HepG2 (cell line): Measurements from ENCODE around the gene ANKRD11. TPM values are rescaled to one million over a fixed set of nuclear protein-coding genes. Genes with fewer than 3 reads are reported as not detected.

ENCODE experiments used
- AHR ChIP-seq: IDR thresholded peaks from 2 replicates; pipeline ENCODE4 v1.6.1; 2018; ENCODE audit warnings: missing genetic modification reagents, missing compliant biosample characterization
- CREB1 ChIP-seq, 2 experiments: fragments of 450-650 bp in 1 of 2; IDR thresholded peaks; 2 replicates each; pipeline ENCODE4 v1.6.1; 2016 to 2017; ENCODE audit warnings: control low read depth in 1 of 2, mild to moderate bottlenecking in 1 of 2, missing compliant biosample characterization in 1 of 2, missing genetic modification characterization in 1 of 2
- ISX ChIP-seq: sonication (generic); formaldehyde crosslinking; conservative IDR thresholded peaks from 2 replicates; pipeline ENCODE4 v1.5.0; 2020; ENCODE audit warnings: missing genetic modification reagents
- NKX3-1 ChIP-seq: sonication (generic); formaldehyde crosslinking; IDR thresholded peaks from 2 replicates; pipeline ENCODE4 v1.5.0; 2020; ENCODE audit warnings: missing genetic modification reagents
- RFX5 ChIP-seq: IDR thresholded peaks from 2 replicates; pipeline ENCODE4 v1.6.1; 2011; ENCODE audit warnings: low read depth, low read length, improper control_type of control experiment
- RNF2 ChIP-seq: fragments of 450-650 bp; conservative IDR thresholded peaks from 2 replicates; pipeline ENCODE4 v1.6.1; 2016; ENCODE audit warnings: low read depth
- RORA ChIP-seq: sonication (generic); formaldehyde crosslinking; IDR thresholded peaks from 2 replicates; pipeline ENCODE4 v1.5.0; 2020; ENCODE audit warnings: mild to moderate bottlenecking, missing genetic modification reagents, moderate library complexity
- SP4 ChIP-seq: sonication (generic); formaldehyde crosslinking; IDR thresholded peaks from 2 replicates; pipeline ENCODE4 v1.8.1; 2023; ENCODE audit warnings: mild to moderate bottlenecking, missing genetic modification reagents
- ZFP41 ChIP-seq: sonication (generic); formaldehyde crosslinking; IDR thresholded peaks from 2 replicates; pipeline ENCODE4 v1.4.0; 2020; ENCODE audit warnings: mild to moderate bottlenecking, missing genetic modification reagents, borderline replicate concordance
- ZNF101 ChIP-seq: sonication (generic); formaldehyde crosslinking; IDR thresholded peaks from 2 replicates; pipeline ENCODE4 v1.4.0; 2020; ENCODE audit warnings: mild to moderate bottlenecking, low read depth, missing genetic modification reagents, borderline replicate concordance
- ZNF33B ChIP-seq: sonication (generic); formaldehyde crosslinking; IDR thresholded peaks from 2 replicates; pipeline ENCODE4 v1.5.1; 2020; ENCODE audit warnings: mild to moderate bottlenecking, missing genetic modification reagents
- ZNF770 ChIP-seq: sonication (generic); formaldehyde crosslinking; IDR thresholded peaks from 2 replicates; pipeline ENCODE4 v1.5.0; 2020; ENCODE audit warnings: mild to moderate bottlenecking, missing genetic modification reagents
- ZNF777 ChIP-seq: sonication (generic); formaldehyde crosslinking; IDR thresholded peaks from 2 replicates; pipeline ENCODE4 v1.4.0; 2020; ENCODE audit warnings: missing genetic modification reagents
- ZSCAN22 ChIP-seq: sonication (generic); formaldehyde crosslinking; IDR thresholded peaks from 2 replicates; pipeline ENCODE4 v1.4.0; 2020; ENCODE audit warnings: mild to moderate bottlenecking, missing genetic modification reagents
- polyA plus RNA-seq, 8 experiments: library from polyadenylated mRNA; depleted of rRNA in 3 of 8; stranded (reverse) in 7 of 8; unstranded in 1 of 8; fragments of >200 nt; fragmentation: Illumina TruSeq in 4 of 8; extraction: Trizol in 4 of 8; gene quantifications; 2 replicates each; pipeline versions ENCODE4 v1.2.1 to v1.2.3, GENCODE V29; 2011 to 2016; ENCODE audit warnings: low read depth in 4 of 8, missing spikeins in 1 of 8, mixed read lengths in 1 of 8; ENCODE audit not compliant: insufficient read depth in 1 of 8
- total RNA-seq, 5 experiments: library from RNA; depleted of rRNA; stranded (reverse); fragments of >200 nt; fragmentation: Illumina TruSeq; extraction: Trizol; gene quantifications; 2 replicates each; pipeline ENCODE4 v1.2.3, GENCODE V29; 2016; ENCODE audit warnings: low read depth in 1 of 5
- TF ChIP-seq, protein P1 (sequence below): sonication (generic); formaldehyde crosslinking; IDR thresholded peaks from 2 replicates; pipeline ENCODE4 v1.5.1; 2020; ENCODE audit warnings: mild to moderate bottlenecking, moderate library complexity, missing genetic modification reagents
- TF ChIP-seq, protein P2 (sequence below), 2 experiments: sonication (generic) in 1 of 2; formaldehyde crosslinking in 1 of 2; IDR thresholded peaks; 2 replicates each; pipeline versions ENCODE4 v1.4.0 to v1.6.1; 2018 to 2020; ENCODE audit warnings: missing genetic modification reagents in 2 of 2, borderline replicate concordance in 1 of 2, low read depth in 1 of 2, mild to moderate bottlenecking in 1 of 2, missing biosample characterization in 1 of 2
- TF ChIP-seq, protein P3 (sequence below): sonication (generic); formaldehyde crosslinking; IDR thresholded peaks from 2 replicates; pipeline ENCODE4 v1.4.0; 2020; ENCODE audit warnings: mild to moderate bottlenecking, low read depth, missing genetic modification reagents
- TF ChIP-seq, protein P4 (sequence below): IDR thresholded peaks from 2 replicates; pipeline ENCODE4 v1.6.1; 2016
- TF ChIP-seq, protein P5 (sequence below): sonication (generic); formaldehyde crosslinking; IDR thresholded peaks from 2 replicates; pipeline ENCODE4 v1.4.0; 2020; ENCODE audit warnings: missing genetic modification reagents

The ANKRD11 gene
- total and polyA plus RNA-seq, 2 of the 13 experiments (the other 11 are each of a cell fraction or from before 2014, with no cell fraction given): 21.4 to 38.4 TPM

- TF ChIP-seq, protein P1, sequence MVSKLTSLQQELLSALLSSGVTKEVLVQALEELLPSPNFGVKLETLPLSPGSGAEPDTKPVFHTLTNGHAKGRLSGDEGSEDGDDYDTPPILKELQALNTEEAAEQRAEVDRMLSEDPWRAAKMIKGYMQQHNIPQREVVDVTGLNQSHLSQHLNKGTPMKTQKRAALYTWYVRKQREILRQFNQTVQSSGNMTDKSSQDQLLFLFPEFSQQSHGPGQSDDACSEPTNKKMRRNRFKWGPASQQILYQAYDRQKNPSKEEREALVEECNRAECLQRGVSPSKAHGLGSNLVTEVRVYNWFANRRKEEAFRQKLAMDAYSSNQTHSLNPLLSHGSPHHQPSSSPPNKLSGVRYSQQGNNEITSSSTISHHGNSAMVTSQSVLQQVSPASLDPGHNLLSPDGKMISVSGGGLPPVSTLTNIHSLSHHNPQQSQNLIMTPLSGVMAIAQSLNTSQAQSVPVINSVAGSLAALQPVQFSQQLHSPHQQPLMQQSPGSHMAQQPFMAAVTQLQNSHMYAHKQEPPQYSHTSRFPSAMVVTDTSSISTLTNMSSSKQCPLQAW (CRISPR knock-in tag): peak; percentile 27; the same call in 1 of the 2 replicates
- no peak for TF ChIP-seq RFX5
- TF ChIP-seq, protein P2, sequence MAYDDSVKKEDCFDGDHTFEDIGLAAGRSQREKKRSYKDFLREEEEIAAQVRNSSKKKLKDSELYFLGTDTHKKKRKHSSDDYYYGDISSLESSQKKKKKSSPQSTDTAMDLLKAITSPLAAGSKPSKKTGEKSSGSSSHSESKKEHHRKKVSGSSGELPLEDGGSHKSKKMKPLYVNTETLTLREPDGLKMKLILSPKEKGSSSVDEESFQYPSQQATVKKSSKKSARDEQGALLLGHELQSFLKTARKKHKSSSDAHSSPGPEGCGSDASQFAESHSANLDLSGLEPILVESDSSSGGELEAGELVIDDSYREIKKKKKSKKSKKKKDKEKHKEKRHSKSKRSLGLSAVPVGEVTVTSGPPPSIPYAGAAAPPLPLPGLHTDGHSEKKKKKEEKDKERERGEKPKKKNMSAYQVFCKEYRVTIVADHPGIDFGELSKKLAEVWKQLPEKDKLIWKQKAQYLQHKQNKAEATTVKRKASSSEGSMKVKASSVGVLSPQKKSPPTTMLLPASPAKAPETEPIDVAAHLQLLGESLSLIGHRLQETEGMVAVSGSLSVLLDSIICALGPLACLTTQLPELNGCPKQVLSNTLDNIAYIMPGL (CRISPR knock-in tag; IDR thresholded peaks at IDR 0.05; ENCODE audit: borderline replicate concordance in 1 of 2, low read depth in 1 of 2): peak in 1 of 2 experiments; percentile 49; a peak in 1 of 4 replicates
- peak; percentile 72; the same call in 1 of the 2 replicates for TF ChIP-seq NKX3-1 (CRISPR knock-in tag)
- no peak; the same call in 1 of the 2 replicates for TF ChIP-seq ISX (CRISPR knock-in tag)
- no peak for TF ChIP-seq RNF2
- no peak for TF ChIP-seq AHR
- no peak for TF ChIP-seq ZFP41
- TF ChIP-seq SP4: no peak
- no peak for TF ChIP-seq ZSCAN22 (CRISPR knock-in tag)
- TF ChIP-seq ZNF101 (CRISPR knock-in tag): no peak
- TF ChIP-seq CREB1 (IDR thresholded peaks at IDR 0.05): no peak
- TF ChIP-seq CREB1 (CRISPR knock-in tag; IDR thresholded peaks at IDR 0.05): no peak
- TF ChIP-seq ZNF777 (CRISPR knock-in tag): peak; percentile 39; the same call in 1 of the 2 replicates
- TF ChIP-seq, protein P3, sequence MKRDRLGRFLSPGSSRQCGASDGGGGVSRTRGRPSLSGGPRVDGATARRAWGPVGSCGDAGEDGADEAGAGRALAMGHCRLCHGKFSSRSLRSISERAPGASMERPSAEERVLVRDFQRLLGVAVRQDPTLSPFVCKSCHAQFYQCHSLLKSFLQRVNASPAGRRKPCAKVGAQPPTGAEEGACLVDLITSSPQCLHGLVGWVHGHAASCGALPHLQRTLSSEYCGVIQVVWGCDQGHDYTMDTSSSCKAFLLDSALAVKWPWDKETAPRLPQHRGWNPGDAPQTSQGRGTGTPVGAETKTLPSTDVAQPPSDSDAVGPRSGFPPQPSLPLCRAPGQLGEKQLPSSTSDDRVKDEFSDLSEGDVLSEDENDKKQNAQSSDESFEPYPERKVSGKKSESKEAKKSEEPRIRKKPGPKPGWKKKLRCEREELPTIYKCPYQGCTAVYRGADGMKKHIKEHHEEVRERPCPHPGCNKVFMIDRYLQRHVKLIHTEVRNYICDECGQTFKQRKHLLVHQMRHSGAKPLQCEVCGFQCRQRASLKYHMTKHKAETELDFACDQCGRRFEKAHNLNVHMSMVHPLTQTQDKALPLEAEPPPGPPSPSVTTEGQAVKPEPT (CRISPR knock-in tag): no peak
- no peak for TF ChIP-seq ZNF33B
- no peak for TF ChIP-seq ZNF770 (CRISPR knock-in tag)
- TF ChIP-seq, protein P4, sequence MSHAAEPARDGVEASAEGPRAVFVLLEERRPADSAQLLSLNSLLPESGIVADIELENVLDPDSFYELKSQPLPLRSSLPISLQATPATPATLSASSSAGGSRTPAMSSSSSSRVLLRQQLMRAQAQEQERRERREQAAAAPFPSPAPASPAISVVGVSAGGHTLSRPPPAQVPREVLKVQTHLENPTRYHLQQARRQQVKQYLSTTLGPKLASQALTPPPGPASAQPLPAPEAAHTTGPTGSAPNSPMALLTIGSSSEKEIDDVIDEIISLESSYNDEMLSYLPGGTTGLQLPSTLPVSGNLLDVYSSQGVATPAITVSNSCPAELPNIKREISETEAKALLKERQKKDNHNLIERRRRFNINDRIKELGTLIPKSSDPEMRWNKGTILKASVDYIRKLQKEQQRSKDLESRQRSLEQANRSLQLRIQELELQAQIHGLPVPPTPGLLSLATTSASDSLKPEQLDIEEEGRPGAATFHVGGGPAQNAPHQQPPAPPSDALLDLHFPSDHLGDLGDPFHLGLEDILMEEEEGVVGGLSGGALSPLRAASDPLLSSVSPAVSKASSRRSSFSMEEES (CRISPR knock-in tag): peak; percentile 96
- TF ChIP-seq RORA: no peak
- TF ChIP-seq, protein P5, sequence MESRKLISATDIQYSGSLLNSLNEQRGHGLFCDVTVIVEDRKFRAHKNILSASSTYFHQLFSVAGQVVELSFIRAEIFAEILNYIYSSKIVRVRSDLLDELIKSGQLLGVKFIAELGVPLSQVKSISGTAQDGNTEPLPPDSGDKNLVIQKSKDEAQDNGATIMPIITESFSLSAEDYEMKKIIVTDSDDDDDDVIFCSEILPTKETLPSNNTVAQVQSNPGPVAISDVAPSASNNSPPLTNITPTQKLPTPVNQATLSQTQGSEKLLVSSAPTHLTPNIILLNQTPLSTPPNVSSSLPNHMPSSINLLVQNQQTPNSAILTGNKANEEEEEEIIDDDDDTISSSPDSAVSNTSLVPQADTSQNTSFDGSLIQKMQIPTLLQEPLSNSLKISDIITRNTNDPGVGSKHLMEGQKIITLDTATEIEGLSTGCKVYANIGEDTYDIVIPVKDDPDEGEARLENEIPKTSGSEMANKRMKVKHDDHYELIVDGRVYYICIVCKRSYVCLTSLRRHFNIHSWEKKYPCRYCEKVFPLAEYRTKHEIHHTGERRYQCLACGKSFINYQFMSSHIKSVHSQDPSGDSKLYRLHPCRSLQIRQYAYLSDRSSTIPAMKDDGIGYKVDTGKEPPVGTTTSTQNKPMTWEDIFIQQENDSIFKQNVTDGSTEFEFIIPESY (CRISPR knock-in tag): peak; percentile 60; the same call in 1 of the 2 replicates
Measured at GRCh38 chr16:89338863-89339262, 151.5 kb downstream of the ANKRD11 start (continued).
